HG03095 (cell line): Measurements from ENCODE around the gene NPIPA2.
A peak's percentile ranks its signal among the peaks of the same experiment; 100 is the strongest.
"Not testable (repeated sequence)": the region's sequence is repeated elsewhere in the genome, so short reads cannot be mapped to it uniquely, and the experiment has no call there.

Source experiments
- ATAC-seq: cut with Tn5 transposase; IDR thresholded peaks from one replicate; pipeline ENCODE4 v1.9.1; 2021; ENCODE audit warnings: moderate library complexity; ENCODE audit not compliant: unreplicated experiment

The NPIPA2 gene

GRCh38 chr16:14742273-14743128, at the start of gene NPIPA2:
Gene NPIPA2, plus strand, starts transcription at chr16:14742533. Its CDS starts 5,533 bp downstream, at chr16:14748066.
- peak; percentile 89 for ATAC-seq

- not testable (repeated sequence) for ATAC-seq
These were observed 48.2 kb upstream of the NPIPA2 start, which contains the start of gene PLA2G10 for GRCh38 chr16:14694129-14694528. Gene PLA2G10, minus strand, starts transcription at chr16:14694308. Its CDS starts 79 bp downstream, at chr16:14694229.

GRCh38 chr16:14701859-14702258, 40.5 kb upstream of the NPIPA2 start:
- not testable (repeated sequence) for ATAC-seq

- ATAC-seq, result not testable (repeated sequence)
These were observed 39.7 kb upstream of the NPIPA2 start for GRCh38 chr16:14702672-14703071.

GRCh38 chr16:14703156-14704011, 38.9 kb upstream of the NPIPA2 start, which contains the start of gene NPIPA3:
Gene NPIPA3, plus strand, starts transcription at chr16:14703411. Its CDS starts 5,533 bp downstream, at chr16:14708944.
- ATAC-seq, result peak; percentile 97

- not testable (repeated sequence) for ATAC-seq
These were observed 9.1 kb upstream of the NPIPA2 start for GRCh38 chr16:14733233-14733632.

- not testable (repeated sequence) for ATAC-seq
These were observed 1.4 kb upstream of the NPIPA2 start for GRCh38 chr16:14740832-14741385.

- not testable (repeated sequence) for ATAC-seq
These were observed 539 bp upstream of the NPIPA2 start for GRCh38 chr16:14741794-14742193.

- not testable (repeated sequence) for ATAC-seq
These were observed 31.3 kb downstream of the NPIPA2 start for GRCh38 chr16:14773654-14774053.

GRCh38 chr16:14775624-14776023, 33.3 kb downstream of the NPIPA2 start:
- not testable (repeated sequence) for ATAC-seq

- not testable (repeated sequence) for ATAC-seq
These were observed 34.4 kb downstream of the NPIPA2 start for GRCh38 chr16:14776763-14777162.

GRCh38 chr16:14779368-14779877, 37.1 kb downstream of the NPIPA2 start:
- not testable (repeated sequence) for ATAC-seq

- ATAC-seq, result not testable (repeated sequence)
These were observed 43.8 kb downstream of the NPIPA2 start for GRCh38 chr16:14786180-14786579.

- not testable (repeated sequence) for ATAC-seq
These were observed 47.2 kb downstream of the NPIPA2 start for GRCh38 chr16:14789577-14789976.

- not testable (repeated sequence) for ATAC-seq
These were observed 48.1 kb downstream of the NPIPA2 start for GRCh38 chr16:14790320-14790956.

GRCh38 chr16:14792914-14793313, 50.6 kb downstream of the NPIPA2 start:
- ATAC-seq, result not testable (repeated sequence)

GRCh38 chr16:14797558-14797957, 55.2 kb downstream of the NPIPA2 start:
- ATAC-seq, result not testable (repeated sequence)

- ATAC-seq, result not testable (repeated sequence)
These were observed 61.2 kb downstream of the NPIPA2 start for GRCh38 chr16:14803577-14803976.

- ATAC-seq, result not testable (repeated sequence)
These were observed 64.9 kb downstream of the NPIPA2 start for GRCh38 chr16:14807184-14807678.

GRCh38 chr16:14813890-14814289, 71.6 kb downstream of the NPIPA2 start:
- ATAC-seq, result not testable (repeated sequence)
